GM19239 (cell line): ENCODE data around the gene PRDX5.

ENCODE experiments used
- DNase-seq: peaks from one replicate; pipeline ENCODE4 v3.0.0; 2011; ENCODE audit warnings: low spot score; ENCODE audit not compliant: insufficient read length
- FAIRE-seq: peaks from 2 replicates; lab custom pipeline; 2011; peaks lifted over from hg19 to GRCh38; lab: Jason Lieb, UNC

The PRDX5 gene

GRCh38 chr11:64341851-64342791 is 24.2 kb downstream of the PRDX5 start:
- peak; percentile 98 for DNase-seq
- no peak for FAIRE-seq

GRCh38 chr11:64342869-64343745 is 25.2 kb downstream of the PRDX5 start:
- DNase-seq: no peak
- no peak for FAIRE-seq

GRCh38 chr11:64343767-64344559 is 26.0 kb downstream of the PRDX5 start:
- no peak for FAIRE-seq
- no peak for DNase-seq

GRCh38 chr11:64344787-64345186 is 26.9 kb downstream of the PRDX5 start:
- FAIRE-seq: no peak
- DNase-seq: no peak

GRCh38 chr11:64347193-64347867 is 29.4 kb downstream of the PRDX5 start:
- DNase-seq (no peak), FAIRE-seq (no peak)

- FAIRE-seq: no peak
Observed at GRCh38 chr11:64348383-64349024, 30.6 kb downstream of the PRDX5 start.

GRCh38 chr11:64349025-64349387 is 31.1 kb downstream of the PRDX5 start:
- DNase-seq: no peak
- no peak for FAIRE-seq

More at GRCh38 chr11:64348383-64349024, 30.6 kb downstream of the PRDX5 start:
- no peak for DNase-seq

- FAIRE-seq: no peak
Observed at GRCh38 chr11:64349404-64349803, 31.5 kb downstream of the PRDX5 start.

GRCh38 chr11:64351136-64351631 is 33.3 kb downstream of the PRDX5 start:
- no peak for DNase-seq
- no peak for FAIRE-seq

More at GRCh38 chr11:64349404-64349803, 31.5 kb downstream of the PRDX5 start:
- no peak for DNase-seq

GRCh38 chr11:64352099-64352994 is 34.4 kb downstream of the PRDX5 start:
- no peak for FAIRE-seq
- DNase-seq: no peak

- DNase-seq (no peak), FAIRE-seq (no peak)
Observed at GRCh38 chr11:64352995-64353714, 35.2 kb downstream of the PRDX5 start.

GRCh38 chr11:64353715-64354506 is 36.0 kb downstream of the PRDX5 start:
- no peak for FAIRE-seq
- no peak for DNase-seq

GRCh38 chr11:64355078-64355940 is 37.4 kb downstream of the PRDX5 start:
- peak; percentile 68 for FAIRE-seq
- DNase-seq: peak; percentile 87

GRCh38 chr11:64356498-64357411 is 38.8 kb downstream of the PRDX5 start:
- FAIRE-seq: no peak
- no peak for DNase-seq

GRCh38 chr11:64357446-64357845 is 39.5 kb downstream of the PRDX5 start:
- DNase-seq (no peak), FAIRE-seq (no peak)
